ENCODE results near the gene DNLZ. TPM values are rescaled to one million over a fixed set of nuclear protein-coding genes. Genes with fewer than 3 reads are reported as not detected.

The DNLZ gene
- total and polyA plus RNA-seq, 2 donors (not counting 3 experiments of a cell fraction or from before 2014, with no cell fraction given): 26.9 to 38.4 TPM

DNA sequence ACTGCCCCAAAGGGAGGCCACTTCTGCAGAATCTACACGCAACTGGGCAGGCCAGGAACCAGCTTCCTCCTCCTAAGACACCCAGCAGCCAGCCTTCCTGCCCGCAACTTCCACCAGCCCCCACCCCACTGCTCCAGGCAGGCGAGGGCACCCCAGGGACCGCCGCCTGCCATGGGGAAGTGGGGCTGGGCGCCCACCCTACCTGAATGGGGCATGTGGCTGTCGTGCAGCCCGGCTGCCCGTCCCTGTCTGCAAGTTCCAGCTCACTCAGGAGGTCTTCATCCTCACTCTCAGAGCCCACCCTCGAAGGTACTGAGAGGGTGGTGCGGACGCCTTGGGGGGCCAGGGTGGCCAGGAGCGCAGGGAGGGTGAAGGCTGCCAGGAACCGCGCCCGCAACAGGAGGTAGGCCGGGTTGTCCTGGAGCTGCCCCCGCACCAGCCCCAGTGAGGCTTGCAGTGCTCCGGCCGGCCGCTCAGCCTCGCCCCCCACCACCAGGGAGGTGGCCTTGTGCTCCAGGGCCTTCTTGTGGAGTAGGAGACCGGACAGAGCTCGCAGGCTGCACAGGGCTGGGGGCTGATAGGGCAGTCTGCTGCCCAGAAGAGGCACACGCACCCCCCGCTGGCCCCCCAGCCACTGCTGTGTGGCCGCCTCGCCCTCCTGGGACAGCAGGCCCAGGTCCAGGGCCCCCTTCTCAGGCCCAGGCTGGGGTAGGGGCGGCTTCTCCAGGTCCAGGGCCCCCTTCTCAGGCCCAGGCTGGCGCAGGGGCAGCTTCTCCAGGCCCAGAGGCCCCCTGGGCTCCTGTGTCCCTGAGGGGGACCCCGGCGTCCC, 14.0 kb upstream of the DNLZ start:
- no peak overlapping the region for H3K4me2 ChIP-seq (ENCODE audit: insufficient read depth, low read length)
- intact Hi-C loops (cut with micrococcal nuclease): no loop called here
- ChIA-PET CTCF (interaction anchor here (1.5 to 2.3 kb wide), 2 partner anchors 11 to 14 kb away, joined by 3 to 10 read pairs; partner anchors contain the start of gene DNLZ), POLR2A (no interaction called here)
- H3K4me1 ChIP-seq (ENCODE audit: control insufficient read depth, extremely low read depth, insufficient read depth, low read length): no peaks in the 10 kb centered on the region
- H3K36me3 ChIP-seq (ENCODE audit: control insufficient read depth in 2 of 2, extremely low read depth in 1 of 2, insufficient read depth in 2 of 2, low read length in 2 of 2): peaks cover 4 to 34% of the 10 kb centered on the region in 2 experiments
- DNase-seq (ENCODE audit: low read depth, low spot score): no peak
- H3K27me3 ChIP-seq (ENCODE audit: control insufficient read depth in 2 of 2, insufficient read depth in 2 of 2, low read length in 2 of 2): no peaks in the 10 kb centered on the region
- BruUV-seq (replicated peaks): no TSS peak
- TF ChIP-seq MYC (IDR thresholded peaks at IDR 0.05; ENCODE audit: low read depth, low read length) (no peak), GATA2 (IDR thresholded peaks at IDR 0.05; ENCODE audit: insufficient read depth, insufficient read length, low read depth, low read length) (no peak), POLR2A (IDR thresholded peaks at IDR 0.05; ENCODE audit: low read depth, low read length) (no peak), POLR2AphosphoS5 (IDR thresholded peaks at IDR 0.05; ENCODE audit: insufficient read depth, low read depth, low read length) (no peak), FOS (IDR thresholded peaks at IDR 0.05; ENCODE audit: borderline replicate concordance, insufficient read depth, low read length) (no peak), EZH2 (IDR thresholded peaks at IDR 0.05; ENCODE audit: borderline replicate concordance, low read depth, low read length, severe bottlenecking) (no peak), JUN (IDR thresholded peaks at IDR 0.05; ENCODE audit: borderline replicate concordance, insufficient read depth, insufficient read length, low read depth) (no peak)
- TF ChIP-seq, protein P1, sequence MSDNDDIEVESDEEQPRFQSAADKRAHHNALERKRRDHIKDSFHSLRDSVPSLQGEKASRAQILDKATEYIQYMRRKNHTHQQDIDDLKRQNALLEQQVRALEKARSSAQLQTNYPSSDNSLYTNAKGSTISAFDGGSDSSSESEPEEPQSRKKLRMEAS (IDR thresholded peaks at IDR 0.05; ENCODE audit: insufficient read depth, insufficient read length): no peak
- TF ChIP-seq, protein P2, sequence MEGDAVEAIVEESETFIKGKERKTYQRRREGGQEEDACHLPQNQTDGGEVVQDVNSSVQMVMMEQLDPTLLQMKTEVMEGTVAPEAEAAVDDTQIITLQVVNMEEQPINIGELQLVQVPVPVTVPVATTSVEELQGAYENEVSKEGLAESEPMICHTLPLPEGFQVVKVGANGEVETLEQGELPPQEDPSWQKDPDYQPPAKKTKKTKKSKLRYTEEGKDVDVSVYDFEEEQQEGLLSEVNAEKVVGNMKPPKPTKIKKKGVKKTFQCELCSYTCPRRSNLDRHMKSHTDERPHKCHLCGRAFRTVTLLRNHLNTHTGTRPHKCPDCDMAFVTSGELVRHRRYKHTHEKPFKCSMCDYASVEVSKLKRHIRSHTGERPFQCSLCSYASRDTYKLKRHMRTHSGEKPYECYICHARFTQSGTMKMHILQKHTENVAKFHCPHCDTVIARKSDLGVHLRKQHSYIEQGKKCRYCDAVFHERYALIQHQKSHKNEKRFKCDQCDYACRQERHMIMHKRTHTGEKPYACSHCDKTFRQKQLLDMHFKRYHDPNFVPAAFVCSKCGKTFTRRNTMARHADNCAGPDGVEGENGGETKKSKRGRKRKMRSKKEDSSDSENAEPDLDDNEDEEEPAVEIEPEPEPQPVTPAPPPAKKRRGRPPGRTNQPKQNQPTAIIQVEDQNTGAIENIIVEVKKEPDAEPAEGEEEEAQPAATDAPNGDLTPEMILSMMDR (IDR thresholded peaks at IDR 0.05; ENCODE audit: extremely low read depth in 1 of 2, insufficient read depth in 1 of 2, low read depth in 1 of 2, low read length in 2 of 2): no peak
- dilution Hi-C loops (cut with MboI; ENCODE audit: extremely low pct_ligation_motif_present, low sequenced_read_pairs): no loop called here
- no peaks in the 10 kb centered on the region for H3K9me1 ChIP-seq (replicated peaks; ENCODE audit: control insufficient read depth, extremely low read depth, insufficient read depth, low read length)
- no peak for FAIRE-seq
- no peak overlapping the region for H3K4me3 ChIP-seq (replicated peaks in 1 of 3; ENCODE audit: insufficient read depth in 1 of 3, low read depth in 1 of 3, low read length in 3 of 3)
- no peaks in the 10 kb centered on the region for H4K20me1 ChIP-seq (replicated peaks; ENCODE audit: control insufficient read depth, extremely low read depth, insufficient read depth, low read length)
- H2AFZ ChIP-seq (ENCODE audit: low read depth, low read length): no peak overlapping the region
- no peak overlapping the region for H3K9ac ChIP-seq (replicated peaks; ENCODE audit: extremely low read depth, insufficient read depth, low read length)
- H3K27ac ChIP-seq (ENCODE audit: insufficient read depth, low read depth, low read length): no peak overlapping the region
- no peaks in the 10 kb centered on the region for H3K79me2 ChIP-seq (ENCODE audit: control insufficient read depth, insufficient read depth, low read length)
- no peaks in the 10 kb centered on the region for H3K9me3 ChIP-seq (replicated peaks; ENCODE audit: control insufficient read depth, insufficient read depth, low read length)

All from endothelial cell of umbilical vein (primary cell).